ENCODE measurements around the gene SYT15.

DNA sequence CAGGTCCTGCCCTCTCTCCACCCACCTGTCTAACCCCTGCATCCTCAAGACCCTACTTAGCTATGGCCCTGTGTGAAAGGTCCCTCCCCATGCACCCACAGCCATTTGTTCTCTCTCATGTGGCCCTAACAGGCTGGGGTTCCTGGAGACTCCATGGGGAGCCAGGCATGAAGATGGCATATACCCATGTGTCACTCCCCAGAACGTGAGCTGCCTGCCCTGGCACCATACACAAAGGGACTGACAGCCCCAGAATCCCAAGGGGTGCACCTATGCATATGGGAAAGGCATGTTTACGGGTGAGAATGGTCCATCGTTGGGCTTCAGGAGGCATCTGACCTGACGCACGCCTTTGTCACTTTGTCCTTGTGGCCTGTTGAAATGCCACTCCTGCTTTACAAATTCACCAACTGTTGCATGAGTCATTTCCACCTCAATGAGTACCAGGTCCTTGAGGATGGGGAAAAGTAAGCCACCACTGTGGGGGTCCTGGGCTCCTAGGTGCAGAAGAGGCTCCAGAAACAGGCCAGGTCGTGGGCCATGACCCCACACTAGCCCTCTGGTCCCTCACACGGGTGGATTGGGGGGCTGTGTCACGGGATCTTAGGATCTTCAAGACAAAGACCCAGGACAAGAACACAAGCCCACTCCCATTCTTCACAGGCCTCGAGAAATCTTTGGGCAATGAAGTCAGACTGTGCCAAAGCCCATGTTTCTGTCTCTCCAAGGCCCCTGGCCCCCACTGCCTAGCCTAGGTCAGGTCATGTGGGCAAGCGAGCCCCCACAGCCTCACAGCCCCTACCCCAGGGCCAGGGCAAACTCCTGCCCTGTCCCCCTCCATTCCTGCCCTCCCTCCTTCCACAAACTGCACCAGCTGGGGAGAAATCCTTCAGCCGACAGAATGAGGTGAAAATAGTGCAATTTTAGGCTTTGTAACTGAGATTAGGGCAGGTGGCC is 31.1 kb upstream of the SYT15 start:
- TF ChIP-seq, protein P1, sequence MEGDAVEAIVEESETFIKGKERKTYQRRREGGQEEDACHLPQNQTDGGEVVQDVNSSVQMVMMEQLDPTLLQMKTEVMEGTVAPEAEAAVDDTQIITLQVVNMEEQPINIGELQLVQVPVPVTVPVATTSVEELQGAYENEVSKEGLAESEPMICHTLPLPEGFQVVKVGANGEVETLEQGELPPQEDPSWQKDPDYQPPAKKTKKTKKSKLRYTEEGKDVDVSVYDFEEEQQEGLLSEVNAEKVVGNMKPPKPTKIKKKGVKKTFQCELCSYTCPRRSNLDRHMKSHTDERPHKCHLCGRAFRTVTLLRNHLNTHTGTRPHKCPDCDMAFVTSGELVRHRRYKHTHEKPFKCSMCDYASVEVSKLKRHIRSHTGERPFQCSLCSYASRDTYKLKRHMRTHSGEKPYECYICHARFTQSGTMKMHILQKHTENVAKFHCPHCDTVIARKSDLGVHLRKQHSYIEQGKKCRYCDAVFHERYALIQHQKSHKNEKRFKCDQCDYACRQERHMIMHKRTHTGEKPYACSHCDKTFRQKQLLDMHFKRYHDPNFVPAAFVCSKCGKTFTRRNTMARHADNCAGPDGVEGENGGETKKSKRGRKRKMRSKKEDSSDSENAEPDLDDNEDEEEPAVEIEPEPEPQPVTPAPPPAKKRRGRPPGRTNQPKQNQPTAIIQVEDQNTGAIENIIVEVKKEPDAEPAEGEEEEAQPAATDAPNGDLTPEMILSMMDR (IDR thresholded peaks at IDR 0.05): no peak
- TF ChIP-seq POLR2A (IDR thresholded peaks at IDR 0.05) (no peak), EP300 (IDR thresholded peaks at IDR 0.05) (no peak), POLR2AphosphoS5 (IDR thresholded peaks at IDR 0.05) (no peak)

Measured in upper lobe of left lung (tissue), 4 donors.